MM.1S (cell line): ENCODE data around the gene LMO7.

Source experiments
- DNase-seq: peaks from one replicate; pipeline ENCODE4 v3.0.0-alpha.2; 2015
- H2AFZ ChIP-seq: fragments of 300-600 bp; sonication (generic); 2 replicates; pipeline ENCODE4 v1.6.0; 2016; ENCODE audit warnings: antibody characterized with exemption, low read length
- H3F3A ChIP-seq: fragments of 300-600 bp; sonication (generic); 2 replicates; pipeline ENCODE4 v1.6.1; 2016; ENCODE audit warnings: mild to moderate bottlenecking, antibody characterized with exemption, low read length, moderate library complexity, mixed read lengths; ENCODE audit not compliant: insufficient read depth
- H3K27ac ChIP-seq: fragments of 300-600 bp; sonication (generic); 2 replicates; pipeline ENCODE4 v1.5.1; 2016; ENCODE audit warnings: mild to moderate bottlenecking, low read length
- H3K27me3 ChIP-seq: fragments of 300-600 bp; sonication (generic); replicated peaks from 2 replicates; pipeline ENCODE4 v1.6.0; 2016; ENCODE audit warnings: low read length; ENCODE audit not compliant: insufficient read depth
- H3K36me3 ChIP-seq: fragments of 300-600 bp; sonication (generic); replicated peaks from 2 replicates; pipeline ENCODE4 v1.6.1; 2016; ENCODE audit warnings: mild to moderate bottlenecking, low read length, mixed read lengths; ENCODE audit not compliant: insufficient read depth
- H3K4me1 ChIP-seq: fragments of 300-600 bp; sonication (generic); 2 replicates; pipeline ENCODE4 v1.6.1; 2016; ENCODE audit warnings: low read length, mixed read lengths
- H3K4me2 ChIP-seq: fragments of 300-600 bp; sonication (generic); 2 replicates; pipeline ENCODE4 v1.6.0; 2016; ENCODE audit warnings: low read depth, low read length
- H3K4me3 ChIP-seq: fragments of 300-600 bp; sonication (generic); 2 replicates; pipeline ENCODE4 v1.5.1; 2016; ENCODE audit warnings: low read length, mixed read lengths
- H3K79me2 ChIP-seq: fragments of 300-600 bp; sonication (generic); 2 replicates; pipeline ENCODE4 v1.6.1; 2016; ENCODE audit warnings: mixed run types, low read length, mixed read lengths
- H3K9ac ChIP-seq: fragments of 300-600 bp; sonication (generic); 2 replicates; pipeline ENCODE4 v1.6.1; 2016; ENCODE audit warnings: low read length, mixed read lengths
- H3K9me2 ChIP-seq: fragments of 300-600 bp; sonication (generic); replicated peaks from 2 replicates; pipeline ENCODE4 v1.6.1; 2016; ENCODE audit warnings: mild to moderate bottlenecking, low read length, mixed read lengths; ENCODE audit not compliant: insufficient read depth
- H3K9me3 ChIP-seq: fragments of 300-600 bp; sonication (generic); replicated peaks from 2 replicates; pipeline ENCODE4 v1.6.1; 2016; ENCODE audit warnings: mild to moderate bottlenecking, low read length, mixed read lengths; ENCODE audit not compliant: insufficient read depth
- H4K20me1 ChIP-seq: fragments of 300-600 bp; sonication (generic); 2 replicates; pipeline ENCODE4 v1.6.1; 2016; ENCODE audit warnings: mild to moderate bottlenecking, low read length, moderate library complexity, mixed read lengths; ENCODE audit not compliant: insufficient read depth
- EZH2 ChIP-seq: fragments of 300-600 bp; sonication (generic); optimal IDR thresholded peaks from 2 replicates; pipeline ENCODE3; 2017; ENCODE audit warnings: low read depth, mild to moderate bottlenecking, antibody characterized with exemption, low read length, mixed read lengths
- EZH2phosphoT487 ChIP-seq: fragments of 300-600 bp; sonication (generic); IDR thresholded peaks from 2 replicates; pipeline ENCODE4 v1.6.1; 2018; ENCODE audit warnings: antibody characterized with exemption, low read length
- TF ChIP-seq, protein P1 (sequence below): fragments of 300-600 bp; sonication (generic); IDR thresholded peaks from 2 replicates; pipeline ENCODE4 v1.5.1; 2016; ENCODE audit warnings: antibody characterized with exemption, low read length, mixed read lengths

LMO7 gene

DNA sequence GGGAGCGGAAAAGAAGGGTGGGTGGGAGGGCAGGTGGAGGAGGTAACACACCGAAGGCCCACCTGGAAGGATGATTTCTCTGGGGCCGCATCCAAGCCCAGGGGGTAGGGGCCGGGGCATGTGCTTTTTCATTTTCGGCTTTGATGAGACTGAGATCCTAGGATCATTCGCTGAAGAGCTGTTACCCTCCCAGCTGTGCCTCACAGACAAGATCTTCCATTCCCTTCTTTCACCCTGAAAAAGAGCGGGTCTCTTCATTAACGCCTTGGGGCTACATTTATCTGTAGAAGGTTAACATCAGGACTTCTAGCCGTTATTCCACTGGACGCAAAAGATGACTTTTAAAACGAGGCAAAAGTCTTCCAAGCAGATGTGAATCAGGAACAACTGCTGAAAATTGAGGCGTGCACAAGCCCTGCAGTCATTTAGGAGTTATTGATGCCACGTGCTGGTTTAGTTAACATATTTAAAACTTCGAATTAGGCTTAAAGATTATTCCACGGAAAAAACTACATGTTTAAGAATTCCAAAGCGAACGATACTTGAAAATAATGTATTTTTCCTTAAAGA lies 1.1 kb downstream of the LMO7 start:
- no peaks in the 10 kb centered on the region for H3K9me3 ChIP-seq
- H3K4me1 ChIP-seq, result no peaks in the 10 kb centered on the region
- no peak for DNase-seq
- no peaks in the 10 kb centered on the region for H3K9me2 ChIP-seq
- H3K9ac ChIP-seq, result no peak overlapping the region
- H2AFZ ChIP-seq, result no peak overlapping the region
- H3K4me2 ChIP-seq, result 0 out of 2 replicates have a peak overlapping the region, but pooled peaks have one; percentile 97
- H3K4me3 ChIP-seq, result peak overlapping the region; percentile 79; the same call in 1 of the 2 replicates
- H3K36me3 ChIP-seq, result no peaks in the 10 kb centered on the region
- H3K27me3 ChIP-seq, result no peaks in the 10 kb centered on the region
- H4K20me1 ChIP-seq, result no peaks in the 10 kb centered on the region
- TF ChIP-seq EZH2 (no peak), EZH2phosphoT487 (no peak)
- TF ChIP-seq, protein P1, sequence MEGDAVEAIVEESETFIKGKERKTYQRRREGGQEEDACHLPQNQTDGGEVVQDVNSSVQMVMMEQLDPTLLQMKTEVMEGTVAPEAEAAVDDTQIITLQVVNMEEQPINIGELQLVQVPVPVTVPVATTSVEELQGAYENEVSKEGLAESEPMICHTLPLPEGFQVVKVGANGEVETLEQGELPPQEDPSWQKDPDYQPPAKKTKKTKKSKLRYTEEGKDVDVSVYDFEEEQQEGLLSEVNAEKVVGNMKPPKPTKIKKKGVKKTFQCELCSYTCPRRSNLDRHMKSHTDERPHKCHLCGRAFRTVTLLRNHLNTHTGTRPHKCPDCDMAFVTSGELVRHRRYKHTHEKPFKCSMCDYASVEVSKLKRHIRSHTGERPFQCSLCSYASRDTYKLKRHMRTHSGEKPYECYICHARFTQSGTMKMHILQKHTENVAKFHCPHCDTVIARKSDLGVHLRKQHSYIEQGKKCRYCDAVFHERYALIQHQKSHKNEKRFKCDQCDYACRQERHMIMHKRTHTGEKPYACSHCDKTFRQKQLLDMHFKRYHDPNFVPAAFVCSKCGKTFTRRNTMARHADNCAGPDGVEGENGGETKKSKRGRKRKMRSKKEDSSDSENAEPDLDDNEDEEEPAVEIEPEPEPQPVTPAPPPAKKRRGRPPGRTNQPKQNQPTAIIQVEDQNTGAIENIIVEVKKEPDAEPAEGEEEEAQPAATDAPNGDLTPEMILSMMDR, result no peak
- no peak overlapping the region for H3K27ac ChIP-seq
- H3K79me2 ChIP-seq, result no peaks in the 10 kb centered on the region
- H3F3A ChIP-seq, result peaks cover 3% of the 10 kb centered on the region; the same call in 1 of the 2 replicates

DNA sequence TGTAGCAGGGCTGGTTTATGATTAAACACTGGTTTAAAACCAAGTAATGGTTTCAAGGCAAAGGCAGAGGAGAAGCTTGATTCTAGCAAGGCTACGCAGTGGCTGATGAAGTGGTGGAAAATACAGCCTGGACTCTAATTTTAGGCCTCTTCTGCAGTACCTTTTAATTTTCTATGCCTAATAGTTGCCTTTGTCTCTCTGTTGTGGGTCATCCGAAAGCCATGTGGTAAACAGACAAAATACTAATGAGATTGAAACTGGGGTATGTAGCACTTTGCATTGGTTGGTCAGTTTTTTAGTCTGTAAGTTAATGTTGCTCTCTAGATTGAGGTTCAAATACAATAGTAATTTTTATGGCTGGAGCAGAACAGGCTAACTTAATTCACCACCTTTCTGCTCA lies 3.3 kb downstream of the LMO7 start:
- no peaks in the 10 kb centered on the region for H3K4me1 ChIP-seq
- H3K9me2 ChIP-seq, result no peaks in the 10 kb centered on the region
- no peak for TF ChIP-seq EZH2
- TF ChIP-seq EZH2phosphoT487, result no peak
- TF ChIP-seq, protein P1, result no peak
- no peak overlapping the region for H3K4me2 ChIP-seq
- H3K79me2 ChIP-seq, result no peaks in the 10 kb centered on the region
- no peak overlapping the region for H2AFZ ChIP-seq
- no peaks in the 10 kb centered on the region for H3K27me3 ChIP-seq
- no peaks in the 10 kb centered on the region for H3K36me3 ChIP-seq
- H3K9ac ChIP-seq, result no peak overlapping the region
- no peak overlapping the region for H3K4me3 ChIP-seq
- H4K20me1 ChIP-seq, result no peaks in the 10 kb centered on the region
- H3K9me3 ChIP-seq, result no peaks in the 10 kb centered on the region
- DNase-seq, result no peak
- H3F3A ChIP-seq, result peaks cover 3% of the 10 kb centered on the region; the same call in 1 of the 2 replicates
- H3K27ac ChIP-seq, result no peak overlapping the region

DNA sequence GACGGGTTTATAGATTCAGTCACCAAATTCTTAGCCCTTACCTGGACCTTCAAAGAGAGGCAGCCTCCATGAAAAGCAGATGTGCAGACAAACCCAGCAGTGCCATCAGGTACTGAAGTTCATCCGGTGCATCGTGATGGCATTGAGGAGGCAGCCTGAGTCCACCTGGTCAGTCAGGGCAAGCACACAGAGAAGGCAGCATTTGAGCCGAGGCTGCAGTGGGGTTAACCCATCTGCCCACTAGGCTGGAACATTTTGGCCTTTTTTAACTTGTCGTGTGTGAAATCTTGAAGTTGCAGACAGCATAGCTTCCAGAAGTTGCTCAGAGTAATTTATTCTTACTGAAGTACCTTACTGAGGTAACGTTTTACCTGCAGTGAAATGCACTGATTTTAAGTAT lies 4.9 kb downstream of the LMO7 start:
- no peaks in the 10 kb centered on the region for H3F3A ChIP-seq
- no peak overlapping the region for H3K4me3 ChIP-seq
- no peak overlapping the region for H2AFZ ChIP-seq
- no peak overlapping the region for H3K9ac ChIP-seq
- DNase-seq, result no peak
- H3K4me1 ChIP-seq, result no peaks in the 10 kb centered on the region
- no peaks in the 10 kb centered on the region for H3K9me2 ChIP-seq
- H3K79me2 ChIP-seq, result no peaks in the 10 kb centered on the region
- TF ChIP-seq EZH2phosphoT487 (no peak), EZH2 (no peak)
- TF ChIP-seq, protein P1, result no peak
- no peaks in the 10 kb centered on the region for H4K20me1 ChIP-seq
- H3K9me3 ChIP-seq, result no peaks in the 10 kb centered on the region
- no peak overlapping the region for H3K27ac ChIP-seq
- H3K4me2 ChIP-seq, result no peak overlapping the region
- no peaks in the 10 kb centered on the region for H3K36me3 ChIP-seq
- H3K27me3 ChIP-seq, result no peaks in the 10 kb centered on the region
